HG02798 (cell line): ENCODE results near the gene EIF3K.

Source experiments
- ATAC-seq: cut with Tn5 transposase; IDR thresholded peaks from one replicate; pipeline ENCODE4 v1.9.1; 2021; ENCODE audit warnings: mild to moderate bottlenecking; ENCODE audit not compliant: unreplicated experiment, poor library complexity

EIF3K gene

GRCh38 chr19:38665219-38665931 is 46.4 kb downstream of the EIF3K start:
- ATAC-seq, result no peak

GRCh38 chr19:38665950-38666662 is 47.1 kb downstream of the EIF3K start:
- no peak for ATAC-seq

DNA sequence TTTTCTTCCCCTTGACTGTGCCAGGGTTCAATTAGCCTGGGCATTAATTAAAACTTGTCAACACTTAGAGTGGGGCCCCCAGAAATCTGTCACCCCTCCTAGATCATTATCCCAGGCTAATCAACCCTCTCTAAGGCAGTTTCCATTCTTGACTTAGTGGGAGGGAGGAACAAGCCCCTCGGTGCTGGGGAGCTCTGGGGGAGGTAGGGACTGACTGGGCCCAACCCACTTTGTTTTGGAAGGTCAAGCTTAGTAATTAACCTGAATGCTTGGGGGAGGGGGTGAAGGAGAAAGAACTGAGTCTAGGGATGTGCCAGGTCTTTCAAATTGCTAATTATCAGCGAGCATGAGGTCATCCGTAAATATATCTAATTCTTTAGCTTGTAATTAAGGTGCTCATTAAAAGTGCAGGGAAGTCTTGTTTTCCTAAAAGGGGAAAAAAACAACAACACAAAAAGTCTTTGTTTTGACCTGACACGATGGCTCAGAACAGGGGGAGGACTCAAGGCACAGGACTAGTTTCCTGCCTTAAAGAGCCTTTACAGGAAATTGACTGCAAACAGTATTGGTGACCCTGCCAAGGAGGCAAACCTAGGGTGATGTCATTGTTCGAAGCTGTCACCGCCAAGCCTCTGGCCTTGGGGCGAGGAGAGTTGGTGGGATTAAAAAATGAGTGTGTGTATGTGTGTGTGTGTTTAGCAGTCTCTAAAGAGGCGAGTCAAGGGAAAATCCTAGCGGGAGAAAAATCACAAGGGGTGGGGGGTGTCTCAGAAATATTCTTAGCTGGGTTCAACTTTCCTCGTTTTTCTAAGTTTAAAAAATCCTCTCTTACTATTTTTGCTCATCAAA is 47.9 kb downstream of the EIF3K start:
- ATAC-seq, result no peak

DNA sequence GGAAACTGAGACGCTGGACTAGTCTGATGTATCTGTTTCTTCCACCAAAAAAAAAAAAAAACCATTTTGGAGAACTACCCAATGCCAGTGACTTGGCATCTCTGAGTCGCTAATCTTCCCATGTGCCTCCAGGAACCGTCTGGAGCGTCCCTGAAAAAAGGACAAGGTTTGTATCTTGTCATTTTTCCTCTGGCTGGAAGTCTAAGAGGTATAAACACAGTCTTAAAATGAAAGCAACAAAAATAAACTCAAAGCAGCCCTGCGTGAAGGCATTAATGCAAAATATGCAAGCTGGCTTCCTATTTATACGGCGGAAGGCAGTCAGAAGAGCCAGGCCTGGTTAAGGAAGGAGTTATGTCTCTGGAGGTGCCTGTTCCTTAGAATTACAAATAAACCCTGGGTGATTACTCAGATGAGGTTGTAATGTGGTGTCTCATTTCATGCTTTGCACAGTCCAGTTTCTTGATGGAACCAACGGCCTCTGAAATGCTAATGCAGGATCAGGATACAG is 48.7 kb downstream of the EIF3K start:
- ATAC-seq, result no peak

DNA sequence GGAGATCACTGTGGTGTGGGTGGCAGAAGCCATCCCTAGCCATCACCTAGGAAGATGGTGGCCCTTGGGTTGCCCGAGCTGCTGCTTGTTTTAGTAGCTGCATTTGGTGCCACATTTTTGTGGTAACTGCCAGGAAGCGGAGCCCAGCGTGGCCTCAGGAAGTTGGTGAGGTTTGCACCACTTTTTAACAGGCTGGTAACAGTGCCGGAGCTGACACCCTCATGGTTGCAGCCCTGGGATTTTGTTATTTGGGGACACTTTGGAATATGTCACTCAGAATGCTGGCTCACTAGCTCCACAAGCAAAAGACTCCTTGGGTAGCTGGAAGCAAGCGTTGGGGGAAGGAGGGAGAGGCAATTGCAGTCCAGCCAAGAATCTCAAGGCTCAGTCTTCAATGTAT is 50.6 kb downstream of the EIF3K start:
- no peak for ATAC-seq

- no peak for ATAC-seq
Measured at GRCh38 chr19:38670921-38671398, 52.0 kb downstream of the EIF3K start.

GRCh38 chr19:38671654-38672053 is 52.7 kb downstream of the EIF3K start:
- ATAC-seq, result no peak

- no peak for ATAC-seq
Measured at GRCh38 chr19:38673030-38673429, 54.0 kb downstream of the EIF3K start.

DNA sequence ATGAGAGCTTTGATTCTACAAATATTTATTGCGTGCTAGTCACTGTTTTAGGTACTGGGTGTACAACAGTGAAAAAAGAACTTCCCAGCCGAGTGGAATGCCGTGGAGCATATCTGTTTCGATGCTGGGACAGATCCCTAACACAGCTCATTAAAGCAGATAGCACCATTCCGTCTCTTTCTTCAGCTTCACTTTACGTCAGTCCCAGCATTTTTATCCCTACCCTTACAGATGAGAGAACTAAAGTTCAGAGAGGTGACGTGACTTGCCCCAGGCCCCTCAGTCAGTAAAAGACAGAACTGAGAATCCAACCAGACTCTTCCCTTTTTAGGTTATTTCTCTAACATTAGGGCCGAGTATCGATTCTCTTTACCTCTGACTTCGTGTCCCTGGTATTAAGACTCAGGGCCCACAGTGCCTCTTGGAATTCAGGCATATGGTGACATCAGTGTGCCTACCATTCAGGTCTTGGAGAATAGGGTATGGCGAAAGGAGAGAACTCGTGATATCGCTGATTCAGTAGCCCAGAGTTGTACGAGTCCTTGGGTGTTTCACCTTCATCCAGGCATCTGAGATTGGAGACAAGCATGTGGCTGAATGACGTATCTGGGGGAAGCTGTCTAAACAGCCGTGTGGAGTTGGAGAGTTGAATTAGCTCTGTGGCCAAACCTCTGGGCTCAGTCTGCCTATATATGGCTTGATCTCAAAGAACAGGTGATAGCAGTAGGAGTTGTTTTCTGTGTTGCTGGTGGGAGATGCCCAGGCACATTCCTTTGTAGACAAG is 55.6 kb downstream of the EIF3K start:
- ATAC-seq, result no peak

- ATAC-seq, result no peak
Measured at GRCh38 chr19:38675611-38676010, 56.6 kb downstream of the EIF3K start.

DNA sequence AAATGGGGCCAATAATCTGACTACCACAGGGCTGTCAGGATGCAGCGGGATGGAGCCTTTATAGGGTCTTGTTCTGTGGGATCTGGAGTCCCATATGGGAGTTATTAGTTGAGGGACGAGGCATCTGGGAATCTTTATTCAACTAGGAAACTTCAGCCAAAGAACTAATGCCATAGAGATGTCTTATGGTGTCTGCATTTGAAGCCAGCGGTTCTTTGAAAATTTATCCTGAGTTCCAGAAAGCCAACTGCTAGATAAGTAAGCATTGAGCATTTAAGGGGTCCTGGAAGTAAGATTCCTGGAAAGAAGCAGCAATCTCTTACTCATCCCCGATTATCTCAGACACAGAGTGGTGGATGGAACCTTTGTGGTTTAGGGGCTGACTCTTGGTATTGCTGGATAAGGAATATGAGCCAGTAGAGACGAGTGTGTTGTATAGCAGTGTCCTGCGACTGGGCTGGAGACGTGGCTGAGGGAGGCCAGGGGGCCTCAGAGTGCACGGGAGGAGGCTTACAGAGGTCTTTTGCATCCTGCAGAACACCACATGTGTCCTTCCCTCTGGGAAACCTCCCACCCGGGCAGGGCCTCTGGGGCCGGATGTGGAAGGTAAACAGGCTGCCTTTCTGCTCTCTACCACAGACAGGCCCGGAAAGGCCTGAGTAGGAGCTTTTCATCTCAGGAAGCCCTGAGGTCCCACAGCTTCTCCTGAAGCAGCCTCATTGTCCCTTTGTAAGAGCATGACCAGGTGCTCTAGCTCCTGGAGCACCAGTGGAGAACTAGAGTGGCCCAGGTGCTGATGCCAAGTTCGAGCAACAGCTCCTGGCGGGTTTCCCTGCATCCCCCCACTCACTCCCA is 57.3 kb downstream of the EIF3K start:
- no peak for ATAC-seq

GRCh38 chr19:38676878-38677646 is 58.1 kb downstream of the EIF3K start:
- ATAC-seq, result no peak

GRCh38 chr19:38678217-38678890 is 59.4 kb downstream of the EIF3K start:
- no peak for ATAC-seq

- ATAC-seq, result no peak
Measured at GRCh38 chr19:38678891-38679494, 60.0 kb downstream of the EIF3K start.

GRCh38 chr19:38679839-38680238 is 60.9 kb downstream of the EIF3K start:
- ATAC-seq, result no peak

- ATAC-seq, result no peak
Measured at GRCh38 chr19:38682195-38682867, 63.3 kb downstream of the EIF3K start.

DNA sequence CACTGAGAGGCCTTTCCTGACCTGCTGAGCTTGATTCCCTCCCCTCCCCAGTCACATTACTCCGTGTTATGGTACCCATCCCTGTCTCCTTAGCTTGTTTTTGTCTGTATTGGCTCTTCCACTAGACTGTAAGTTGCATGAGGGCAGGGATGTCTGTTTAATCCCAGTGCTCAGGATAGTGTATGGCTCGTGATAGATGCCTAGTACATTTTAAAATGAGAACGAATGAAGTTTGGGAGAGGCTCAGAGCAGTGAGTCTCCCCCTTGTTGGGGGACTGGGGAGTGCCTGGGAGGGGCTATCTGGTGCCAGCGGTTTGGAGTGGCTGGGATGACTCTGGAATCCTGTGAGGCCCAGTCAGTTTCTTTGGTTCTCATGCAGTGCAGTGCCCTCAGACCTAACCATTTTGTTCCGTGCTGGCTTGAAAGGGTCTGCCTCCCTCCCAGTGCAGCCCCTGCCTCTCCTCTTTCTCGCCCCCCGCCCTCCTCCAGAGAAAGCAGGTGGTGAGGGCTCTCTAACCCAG is 63.9 kb downstream of the EIF3K start:
- no peak for ATAC-seq
